Activated T-cell treated with anti-CD3 and anti-CD28 coated beads, Interleukin-2, amount 50 U/mL, for 4 hours (primary cell): Measurements from ENCODE around the gene ZNF394. TPM values are rescaled to one million over a fixed set of nuclear protein-coding genes. Genes with fewer than 3 reads are reported as not detected.

ENCODE experiments used
- ATAC-seq, 2 donors: fragments of 200-7000 bp; cut with Tn5 transposase; one replicate each; pipeline ENCODE4 v1.10.0; 2021
- DNase-seq: peaks from one replicate; pipeline ENCODE4 v3.0.0-alpha.2; 2020
- H3K27me3 Mint-ChIP-seq: one replicate; pipeline ENCODE4 v1.8.0; 2021; ENCODE audit warnings: low read depth, mixed read lengths
- H3K36me3 Mint-ChIP-seq: one replicate; pipeline ENCODE4 v1.8.0; 2022; ENCODE audit warnings: mixed read lengths; ENCODE audit not compliant: insufficient read depth
- H3K4me1 Mint-ChIP-seq: one replicate; pipeline ENCODE4 v1.8.0; 2021; ENCODE audit warnings: low read depth, mixed read lengths
- H3K4me3 Mint-ChIP-seq: one replicate; pipeline ENCODE4 v1.8.0; 2021; ENCODE audit warnings: mild to moderate bottlenecking, moderate library complexity, mixed read lengths
- H3K9me3 Mint-ChIP-seq: one replicate; pipeline ENCODE4 v1.8.0; 2021; ENCODE audit warnings: mixed read lengths
- total RNA-seq, 3 donors: library from RNA; stranded (reverse); gene quantifications; one replicate each; pipeline ENCODE4 v1.2.1, GENCODE V29; 2021

Gene ZNF394
- total RNA-seq, 3 donors from 2014 or later: 32.0 to 38.1 (median 34.8) TPM

DNA sequence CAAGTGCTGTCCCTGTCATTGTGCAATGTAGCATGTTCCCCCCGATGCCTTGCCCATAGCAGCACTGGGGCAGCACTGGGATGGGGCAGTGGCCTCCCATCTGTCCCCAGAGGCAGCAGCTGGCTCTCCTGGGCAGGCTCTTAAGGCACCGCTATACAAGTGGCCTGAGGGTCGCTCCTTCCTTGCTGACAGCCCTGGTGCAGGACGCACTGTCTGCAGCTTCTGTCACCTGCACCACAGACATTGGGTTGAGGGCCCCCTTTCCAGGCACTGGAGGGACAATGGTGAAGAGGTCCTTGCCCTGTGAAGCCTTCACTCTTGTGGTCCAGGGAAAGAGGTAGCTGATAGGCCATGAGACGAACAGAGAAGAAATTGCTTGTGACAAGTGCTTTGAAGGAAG is 50.8 kb downstream of the ZNF394 start:
- H3K36me3 Mint-ChIP-seq: peaks cover 14% of the 10 kb centered on the region
- ATAC-seq: no peak

DNA sequence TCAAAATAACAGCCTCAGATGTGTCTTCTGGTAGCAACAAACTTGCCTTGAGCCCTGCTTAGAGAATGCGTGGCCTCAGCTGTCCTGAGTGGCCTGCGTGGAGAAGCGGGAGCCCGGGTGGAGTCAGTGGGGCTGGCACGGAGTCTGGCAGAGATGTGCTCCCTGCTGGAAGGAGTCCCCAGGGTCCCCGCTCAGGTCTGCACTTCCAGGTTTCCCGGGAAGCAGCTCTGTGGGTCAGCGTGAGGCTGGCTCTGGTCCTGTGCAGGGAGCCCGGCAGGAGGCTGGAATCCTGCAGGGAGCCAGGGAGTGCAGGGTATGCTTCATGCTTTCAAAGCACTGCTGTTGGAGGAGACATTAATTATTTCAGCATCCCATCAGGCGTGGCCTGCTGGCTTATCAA is 51.2 kb downstream of the ZNF394 start:
- H3K36me3 Mint-ChIP-seq: peaks cover 16% of the 10 kb centered on the region
- H3K4me3 Mint-ChIP-seq: no peak overlapping the region
- peaks cover 2% of the 10 kb centered on the region for H3K4me1 Mint-ChIP-seq
- ATAC-seq (no peak), DNase-seq (no peak)
- H3K27me3 Mint-ChIP-seq: no peaks in the 10 kb centered on the region
- no peaks in the 10 kb centered on the region for H3K9me3 Mint-ChIP-seq

More for the DNA sequence above, 50.8 kb downstream of the ZNF394 start:
- peaks cover 2% of the 10 kb centered on the region for H3K4me1 Mint-ChIP-seq
- DNase-seq: no peak
- H3K9me3 Mint-ChIP-seq: no peaks in the 10 kb centered on the region
- H3K4me3 Mint-ChIP-seq: no peak overlapping the region
- no peaks in the 10 kb centered on the region for H3K27me3 Mint-ChIP-seq

DNA sequence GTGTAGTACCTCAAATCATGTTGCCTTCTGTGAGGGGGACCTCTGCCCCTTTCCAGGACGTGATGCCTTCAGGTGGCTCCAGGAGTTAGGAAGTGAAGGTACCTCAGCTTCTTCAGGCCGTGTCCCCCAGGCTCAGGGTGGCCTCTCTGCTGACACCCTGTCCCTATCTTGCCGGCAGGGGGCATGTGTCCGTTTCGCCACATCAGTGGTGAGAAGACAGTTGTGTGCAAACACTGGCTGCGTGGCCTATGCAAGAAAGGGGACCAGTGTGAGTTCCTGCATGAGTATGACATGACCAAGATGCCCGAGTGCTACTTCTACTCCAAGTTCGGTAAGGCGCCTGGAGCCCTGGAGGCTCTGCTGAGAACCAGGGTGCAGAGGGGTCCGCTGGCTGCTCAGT is 52.1 kb downstream of the ZNF394 start:
- Mint-ChIP-seq H3K36me3 (peaks cover 17% of the 10 kb centered on the region), H3K27me3 (no peaks in the 10 kb centered on the region), H3K9me3 (no peaks in the 10 kb centered on the region), H3K4me1 (peaks cover 6% of the 10 kb centered on the region), H3K4me3 (no peak overlapping the region)
- DNase-seq (no peak), ATAC-seq (no peak)

DNA sequence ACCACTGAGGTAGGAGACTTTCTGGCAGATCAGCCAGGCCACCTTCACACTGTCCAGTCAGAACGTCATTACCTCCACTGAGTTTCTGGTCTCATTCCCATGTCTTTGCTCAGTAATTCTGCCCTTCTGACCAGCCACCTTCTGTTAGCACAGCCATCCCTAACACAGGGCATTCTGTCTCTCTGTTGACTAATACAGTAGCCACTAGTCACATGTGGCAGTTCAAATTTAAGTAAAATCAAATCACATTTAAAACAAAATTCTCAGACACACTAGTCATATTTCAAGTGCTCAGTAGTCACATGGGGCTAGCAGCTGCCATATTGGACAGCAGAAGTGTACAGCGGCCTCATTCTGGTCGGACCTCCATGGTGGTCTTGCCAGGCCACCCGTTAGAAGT is 54.0 kb downstream of the ZNF394 start:
- no peaks in the 10 kb centered on the region for H3K27me3 Mint-ChIP-seq
- ATAC-seq (no peak), DNase-seq (no peak)
- peaks cover 18% of the 10 kb centered on the region for H3K36me3 Mint-ChIP-seq
- H3K4me1 Mint-ChIP-seq: peaks cover 12% of the 10 kb centered on the region
- no peak overlapping the region for H3K4me3 Mint-ChIP-seq
- no peaks in the 10 kb centered on the region for H3K9me3 Mint-ChIP-seq

Other genes with a start within 250 kb of the ZNF394 start
- gene MYH16, start 227.4 kb downstream of the ZNF394 start, total RNA-seq: not detected
- 10 to 100 TPM; 81.5 to 85.5 (median 81.9) TPM for gene ARPC1A, start 174.4 kb downstream of the ZNF394 start, total RNA-seq
- gene ARPC1B, start 125.6 kb downstream of the ZNF394 start, total RNA-seq: 100 to 1,000 TPM; 240 to 282 (median 274) TPM
- gene PDAP1, start 91.7 kb downstream of the ZNF394 start, total RNA-seq: 100 to 1,000 TPM; 231 to 255 (median 235) TPM
- 100 to 1,000 TPM; 174 to 231 (median 178) TPM for gene BUD31, start 91.3 kb downstream of the ZNF394 start, total RNA-seq
- 10 to 100 TPM; 11.9 to 15.1 (median 13.9) TPM for gene PTCD1, start 61.5 kb downstream of the ZNF394 start, total RNA-seq
- gene CPSF4, start 61.3 kb downstream of the ZNF394 start, total RNA-seq: 10 to 100 TPM; 85.8 to 99.9 (median 86.9) TPM
- gene ATP5MF, start 34.1 kb downstream of the ZNF394 start, total RNA-seq: 100 to 1,000 TPM; 346 to 393 (median 391) TPM
- gene ZNF789, start 27.4 kb downstream of the ZNF394 start, total RNA-seq: 1 to 10 TPM; 5.4 to 9.4 (median 7.1) TPM
- gene ZKSCAN5, start 4.4 kb upstream of the ZNF394 start, total RNA-seq: 1 to 10 TPM; 4.9 to 6.4 (median 6.3) TPM
- 1 to 10 TPM; 6.1 to 6.7 (median 6.6) TPM for gene FAM200A, start 51.8 kb upstream of the ZNF394 start, total RNA-seq
- gene ZNF655, start 58.4 kb upstream of the ZNF394 start, total RNA-seq: 10 to 100 TPM; 52.5 to 61.6 (median 59.2) TPM
- under 1 TPM in 2 of 3 donors, not detected in 1; 0.38 to 0.71 TPM for gene TMEM225B, start 98.0 kb upstream of the ZNF394 start, total RNA-seq
- 10 to 100 TPM; 32.9 to 34.4 (median 34.1) TPM for gene ZSCAN25, start 116.7 kb upstream of the ZNF394 start, total RNA-seq
- gene CYP3A5, start 179.7 kb upstream of the ZNF394 start, total RNA-seq: under 1 TPM in 2 of 3 donors, not detected in 1; 0.20 to 0.63 TPM
- gene CYP3A7, start 234.9 kb upstream of the ZNF394 start, total RNA-seq: not detected